Stimulated activated naive CD4-positive, alpha-beta T cell (primary cell): ENCODE results near the gene TM9SF1.
"Not testable (repeated sequence)": the region's sequence is repeated elsewhere in the genome, so short reads cannot be mapped to it uniquely, and the experiment has no call there.

Experiments used
- DNase-seq, 6 experiments: peaks; one replicate each; lab custom pipeline; 2025; lab: John Stamatoyannopoulos, UW

TM9SF1 gene

DNA sequence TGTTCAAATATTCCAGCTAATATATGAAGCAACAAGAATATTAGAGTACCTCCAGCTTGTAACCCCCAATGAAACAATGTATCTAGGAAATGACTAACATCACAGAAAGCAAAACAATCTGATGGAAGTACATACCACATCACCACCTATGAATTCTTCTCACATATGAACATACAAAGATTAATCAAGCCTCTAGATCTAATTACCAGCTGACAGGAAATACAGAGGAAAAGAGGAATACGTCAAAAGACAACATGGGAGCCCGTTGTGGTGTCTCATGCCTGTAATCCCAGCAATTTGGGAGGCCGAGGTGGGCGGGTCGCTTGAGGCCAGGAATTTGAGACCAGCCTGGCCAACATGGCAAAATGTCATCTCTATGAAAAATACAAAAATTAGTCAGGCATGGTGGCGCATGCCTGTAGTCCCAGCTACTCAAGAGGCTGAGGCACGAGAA is 29.4 kb upstream of the TM9SF1 start:
- DNase-seq, result no peak

GRCh38 chr14:24222987-24223386 is 27.7 kb upstream of the TM9SF1 start:
- not testable (repeated sequence) for DNase-seq

DNA sequence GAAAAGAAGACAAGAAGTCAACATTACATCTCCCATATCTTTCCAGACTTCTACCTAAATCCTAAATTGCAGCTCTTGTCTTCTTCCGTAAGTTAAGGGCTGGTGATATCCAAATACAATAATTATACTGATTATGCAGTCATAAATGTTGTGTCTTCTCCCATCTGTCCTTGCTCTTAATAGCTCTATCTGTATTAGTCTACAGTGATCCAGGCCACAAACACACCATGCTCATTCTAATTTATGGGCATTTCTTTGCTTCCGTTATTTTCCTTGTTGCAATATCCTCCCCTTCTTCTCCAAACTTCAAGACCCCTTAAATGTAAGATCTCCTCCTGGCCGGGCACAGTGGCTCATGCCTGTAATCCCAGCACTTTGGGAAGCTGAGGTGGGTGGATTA is 24.3 kb upstream of the TM9SF1 start:
- no peak for DNase-seq

DNA sequence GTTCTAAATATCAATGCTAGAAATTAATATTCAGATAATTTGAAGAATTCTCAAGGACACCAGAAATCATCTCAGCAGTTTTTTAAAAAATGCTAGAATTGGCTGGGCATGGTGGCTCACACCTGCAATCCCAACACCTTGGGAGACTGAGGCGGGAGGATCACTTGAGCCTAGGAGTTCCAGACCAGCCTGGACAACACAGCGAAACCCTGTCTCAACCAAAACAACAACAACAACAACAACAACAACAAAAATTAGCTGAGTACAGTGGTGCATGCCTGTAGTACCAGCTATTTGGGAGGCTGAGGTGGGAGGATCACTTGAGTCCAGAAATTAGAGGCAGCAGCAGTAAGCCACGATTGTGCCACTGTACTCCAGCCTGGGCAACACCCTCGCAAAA is 23.8 kb upstream of the TM9SF1 start:
- DNase-seq, result no peak

- DNase-seq, result not testable (repeated sequence)
Observed at GRCh38 chr14:24216876-24217275, 21.6 kb upstream of the TM9SF1 start.

DNA sequence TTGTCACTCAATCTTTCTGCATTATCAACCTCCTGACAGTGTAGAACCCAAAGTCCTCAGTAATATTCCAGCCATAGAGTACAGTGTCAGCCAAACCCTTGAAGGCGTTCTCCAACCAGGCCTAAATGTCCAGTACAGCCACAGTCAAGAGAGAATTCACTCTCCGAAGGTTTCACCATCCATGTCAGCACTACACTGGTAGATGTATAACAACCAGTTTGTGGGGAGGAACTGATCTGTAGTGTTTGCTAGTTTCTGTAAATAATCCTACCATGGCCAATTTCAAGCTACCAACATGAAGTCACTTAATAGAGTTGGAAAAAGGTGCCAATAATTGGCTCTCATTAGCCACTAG is 21.1 kb upstream of the TM9SF1 start:
- DNase-seq, result no peak

- peak; percentile 76 to 88 (median 82) for DNase-seq
Observed at GRCh38 chr14:24215495-24216344, 20.5 kb upstream of the TM9SF1 start, which contains the start of gene MDP1. Gene MDP1, minus strand, starts transcription at chr14:24216066. Its CDS starts 111 bp downstream, at chr14:24215955.

DNA sequence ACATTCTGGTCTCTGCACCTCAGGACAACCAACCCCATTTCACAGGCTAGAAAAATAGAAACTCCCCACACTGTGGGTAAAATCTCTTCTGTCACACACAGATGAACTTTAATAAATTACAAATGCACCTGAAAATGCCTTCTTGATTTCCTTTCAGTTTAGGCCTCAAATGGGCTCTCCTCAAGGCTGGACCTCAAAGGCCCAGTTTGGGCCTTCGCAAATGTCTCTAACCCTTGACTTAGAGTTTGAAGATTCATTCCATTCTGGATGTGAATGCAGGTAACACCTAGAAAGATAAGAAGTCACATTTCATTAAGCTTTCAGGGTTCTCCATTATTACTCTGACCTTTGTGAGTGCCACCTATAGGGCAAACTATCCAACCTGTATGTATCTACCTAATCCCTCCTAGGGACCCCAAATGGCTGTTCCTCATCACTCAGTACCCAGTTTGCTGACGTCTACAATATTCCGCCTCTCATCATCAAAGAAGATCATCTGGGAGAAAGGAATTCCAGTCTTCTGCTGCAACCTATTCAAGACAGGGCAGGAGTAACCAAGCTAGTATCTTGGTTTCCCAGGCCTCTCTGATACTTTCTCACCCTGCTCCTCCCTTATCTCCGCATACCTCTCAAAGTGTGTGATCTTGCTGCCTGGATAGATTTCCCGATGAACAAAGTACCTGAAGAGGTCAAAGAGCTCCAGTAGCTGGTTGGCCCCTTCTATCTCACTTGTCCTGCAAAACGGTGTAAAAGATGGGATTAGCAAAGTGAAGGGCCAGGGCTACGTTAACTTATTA is 18.8 kb upstream of the TM9SF1 start:
- DNase-seq, result no peak

DNA sequence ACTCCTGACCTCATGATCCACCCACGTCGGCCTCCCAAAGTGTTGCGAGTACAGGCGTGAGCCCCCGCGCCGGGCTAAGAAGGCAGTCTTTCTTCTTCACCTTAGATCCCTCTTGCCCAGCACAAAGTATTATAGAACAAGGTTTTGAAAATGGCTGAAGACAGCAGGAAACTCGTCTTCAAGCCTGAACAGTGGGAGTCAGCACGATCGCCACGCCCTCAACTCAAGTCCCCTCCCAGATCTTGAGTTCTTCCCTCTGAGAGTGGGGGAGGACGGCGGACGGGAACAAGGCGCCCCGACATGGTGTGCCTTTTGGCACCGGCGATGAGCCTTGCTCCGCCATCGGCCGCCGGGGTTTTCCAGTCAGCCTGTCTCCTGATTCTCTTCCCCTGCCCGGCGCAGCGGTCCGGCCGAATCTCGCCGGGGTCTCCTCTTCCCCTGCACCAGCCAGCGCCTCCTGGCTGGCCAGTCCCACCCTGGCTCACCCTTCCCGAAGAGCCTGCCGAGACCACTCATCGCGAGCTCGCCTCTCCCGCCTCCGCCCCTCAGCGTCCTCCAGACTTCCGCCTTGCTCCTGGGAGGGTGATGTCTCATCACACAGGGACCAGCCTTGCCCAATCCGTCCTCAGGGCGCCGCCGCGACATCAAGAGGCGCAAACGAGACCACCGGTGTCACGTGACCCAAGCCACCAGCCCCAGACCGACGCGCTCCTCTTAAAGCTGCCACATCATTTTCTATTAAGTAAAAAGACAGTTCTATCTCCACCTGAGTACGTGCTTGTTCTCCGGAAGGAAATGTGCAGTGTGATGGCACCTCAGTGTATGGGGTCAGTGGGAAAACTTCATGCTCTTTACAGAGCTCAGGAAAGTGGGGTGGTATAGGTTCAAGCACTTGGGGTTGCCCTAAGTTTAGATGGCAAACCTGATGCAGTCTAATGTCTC is 18.0 kb upstream of the TM9SF1 start, which contains the start of gene CHMP4A:
TSS of gene CHMP4A (minus strand) at position 565 of the 942 bp plus-strand sequence. CDS start at position 516, 49 bp downstream.
- peak; percentile 88 to 93 (median 92) for DNase-seq

DNA sequence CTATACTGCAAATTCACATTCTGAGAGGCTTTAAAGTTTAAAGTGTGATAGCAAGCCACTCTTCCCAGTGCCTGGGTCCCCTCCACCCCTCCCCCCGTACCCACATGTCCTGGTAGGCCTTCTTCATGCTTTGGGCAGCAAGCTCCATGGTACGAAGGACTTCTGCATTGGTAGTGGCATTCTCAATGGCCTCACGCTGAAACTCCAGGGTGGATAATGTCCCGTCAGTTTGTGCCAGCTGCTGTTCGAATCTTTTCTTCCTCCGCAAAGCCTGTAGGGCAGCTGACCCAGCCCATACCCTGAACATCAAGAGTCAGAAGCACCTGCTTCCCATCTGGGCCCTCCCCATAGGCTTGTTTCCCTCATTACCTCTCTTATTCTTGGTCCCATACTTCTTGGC is 16.1 kb upstream of the TM9SF1 start:
- DNase-seq, result no peak

DNA sequence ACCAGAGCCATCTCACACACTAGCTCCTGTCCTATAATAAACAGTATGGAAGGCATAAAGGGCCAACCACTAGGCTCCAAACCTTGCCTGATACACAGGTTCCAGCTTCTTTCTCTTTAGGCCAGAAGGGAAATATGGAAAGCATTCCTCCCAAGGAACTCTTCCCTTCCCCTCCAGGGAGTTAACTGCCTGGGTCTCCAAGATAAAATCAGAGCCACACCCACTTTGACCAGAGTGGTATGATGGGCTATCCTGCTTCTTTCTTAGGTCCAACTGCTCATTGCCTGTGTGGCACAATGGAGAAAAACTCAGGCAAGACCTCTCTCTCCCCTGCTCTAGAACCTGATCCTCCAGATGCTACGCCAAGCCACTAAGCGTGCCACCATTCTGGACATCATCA is 12.4 kb upstream of the TM9SF1 start:
- no peak for DNase-seq

DNA sequence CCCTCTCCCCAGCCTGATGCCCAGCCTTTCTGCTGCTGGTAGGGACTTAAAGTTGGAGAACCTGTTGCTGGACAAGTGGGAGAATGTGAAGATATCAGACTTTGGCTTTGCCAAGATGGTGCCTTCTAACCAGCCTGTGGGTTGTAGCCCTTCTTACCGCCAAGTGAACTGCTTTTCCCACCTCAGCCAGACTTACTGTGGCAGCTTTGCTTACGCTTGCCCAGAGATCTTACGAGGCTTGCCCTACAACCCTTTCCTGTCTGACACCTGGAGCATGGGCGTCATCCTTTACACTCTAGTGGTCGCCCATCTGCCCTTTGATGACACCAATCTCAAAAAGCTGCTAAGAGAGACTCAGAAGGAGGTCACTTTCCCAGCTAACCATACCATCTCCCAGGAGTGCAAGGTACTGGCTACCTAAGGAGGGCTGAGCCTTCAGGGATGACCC is 11.9 kb upstream of the TM9SF1 start:
- no peak for DNase-seq

GRCh38 chr14:24206260-24207103 is 11.2 kb upstream of the TM9SF1 start:
- no peak for DNase-seq

GRCh38 chr14:24204163-24205146 is 9.2 kb upstream of the TM9SF1 start:
- no peak for DNase-seq

DNA sequence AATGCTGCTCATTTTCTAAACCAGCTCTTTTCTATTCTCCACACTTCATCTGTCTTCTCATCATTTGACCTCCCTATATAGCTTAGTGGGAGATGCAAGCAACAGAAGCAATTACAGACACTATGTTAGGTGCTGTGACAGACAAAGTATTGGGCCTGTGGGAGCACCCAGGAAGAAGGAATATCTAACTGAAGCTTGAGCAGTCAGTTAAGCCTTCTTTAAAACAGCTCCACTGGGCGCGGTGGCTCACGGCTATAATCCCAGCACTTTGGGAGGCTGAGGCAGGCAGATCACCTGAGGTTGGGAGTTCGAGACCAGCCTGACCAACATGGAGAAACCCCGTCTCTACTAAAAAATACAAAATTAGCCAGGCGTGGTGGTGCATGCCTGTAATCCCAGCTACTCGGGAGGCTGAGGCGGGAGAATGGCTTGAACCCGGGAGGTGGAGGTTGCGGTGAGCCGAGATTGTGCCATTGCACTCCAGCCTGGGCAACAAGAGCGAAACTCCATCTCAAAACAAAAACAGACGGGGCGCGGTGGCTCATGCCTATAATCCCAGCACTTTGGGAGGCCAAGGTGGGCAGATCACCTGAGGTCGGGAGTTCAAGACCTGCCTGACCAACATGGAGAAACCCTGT is 8.1 kb upstream of the TM9SF1 start:
- DNase-seq, result not testable (repeated sequence)

- not testable (repeated sequence) for DNase-seq
Observed at GRCh38 chr14:24202538-24202937, 7.3 kb upstream of the TM9SF1 start.

DNA sequence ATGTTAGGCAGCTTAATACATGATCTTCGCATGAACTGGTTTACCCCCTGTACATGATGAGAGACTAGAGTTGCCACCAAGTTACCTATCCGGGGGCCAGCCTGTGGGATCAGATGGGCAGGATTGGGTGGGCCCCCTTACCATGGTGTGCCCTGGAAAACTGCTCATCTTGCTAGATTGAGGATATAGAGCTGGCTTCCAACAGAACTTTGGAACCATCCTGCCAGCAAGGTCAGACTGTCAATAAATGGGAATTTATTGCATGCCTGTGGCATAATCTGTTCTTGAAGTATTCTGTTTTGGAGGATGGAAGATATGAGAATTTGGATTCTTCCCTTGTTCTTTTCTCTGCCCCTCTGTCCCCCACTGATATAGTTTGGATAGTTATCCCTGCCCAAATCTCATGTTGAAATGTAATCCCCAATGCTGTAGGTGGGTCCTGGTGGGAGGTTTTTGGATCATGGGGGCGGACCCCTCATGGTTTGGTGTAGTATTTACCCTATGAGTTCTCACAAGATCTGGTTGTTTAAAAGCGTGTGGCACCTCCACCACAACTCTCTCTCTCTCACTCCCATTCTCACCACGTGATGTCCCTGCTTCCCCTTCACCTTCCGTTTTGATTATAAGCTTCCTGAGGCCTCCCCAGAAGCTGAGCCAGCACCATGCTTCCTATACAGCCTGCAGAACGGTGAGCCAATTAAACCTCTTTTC is 3.7 kb upstream of the TM9SF1 start:
- DNase-seq, result no peak

- no peak for DNase-seq
Observed at GRCh38 chr14:24197056-24197450, 1.8 kb upstream of the TM9SF1 start.
